Right atrium auricular region (tissue), 2 donors: ENCODE data around the gene CTBP1. TPM values are rescaled to one million over a fixed set of nuclear protein-coding genes. Genes with fewer than 3 reads are reported as not detected.

Experiments
- DNase-seq: peaks from one replicate; pipeline ENCODE4 v3.0.0-alpha.2; 2019; ENCODE audit warnings: low spot score
- H3K27ac ChIP-seq, 2 donors: fragments of 200-600 bp; sonication (generic); 1 replicate in 1 of 2; 2 replicates in 1 of 2; pipeline ENCODE4 v1.5.1; 2016 to 2019
- H3K27me3 ChIP-seq, 2 donors: fragments of 200-600 bp; sonication (generic); one replicate each; pipeline versions ENCODE4 v1.5.1 to v1.6.0; 2017 to 2019
- H3K36me3 ChIP-seq: fragments of 200-600 bp; sonication (generic); one replicate; pipeline ENCODE4 v1.5.1; 2016
- H3K4me1 ChIP-seq, 2 donors: fragments of 200-600 bp; sonication (generic); one replicate each; pipeline versions ENCODE4 v1.5.1 to v1.6.0; 2017 to 2019
- H3K4me3 ChIP-seq, 2 donors: fragments of 200-600 bp; sonication (generic); 1 replicate in 1 of 2; 2 replicates in 1 of 2; pipeline ENCODE4 v1.5.1; 2017 to 2019; ENCODE audit warnings: mild to moderate bottlenecking in 1 of 2, moderate library complexity in 1 of 2
- H3K9me3 ChIP-seq, 2 donors: fragments of 200-600 bp; sonication (generic); one replicate each; pipeline ENCODE4 v1.5.1; 2019
- CTCF ChIP-seq, 2 donors: fragments of 200-600 bp; sonication (generic); IDR thresholded peaks; one replicate each; pipeline ENCODE4 v1.5.1; 2019; ENCODE audit warnings: antibody characterized with exemption in 2 of 2
- total RNA-seq, 2 donors: library from RNA; depleted of rRNA; stranded (reverse); fragments of >200 nt; gene quantifications; one replicate each; pipeline ENCODE4 v1.1.0, GENCODE V29; 2016

CTBP1 gene
- 100 to 1,000 TPM; 104 to 140 TPM for total RNA-seq

GRCh38 chr4:1248245-1249147 lies at the start of gene CTBP1:
CTBP1 (minus strand) TSS chr4:1249130; CDS start chr4:1241331, 7,799 bp downstream.
- H3K9me3 ChIP-seq: no peaks in the 10 kb centered on the region
- peak within 1 kb of the TSS; percentile 95 to 98 for H3K27ac ChIP-seq
- H3K4me1 ChIP-seq: peaks cover 0 to 60% of the 10 kb centered on the region in 2 donors
- no peak for TF ChIP-seq CTCF (IDR thresholded peaks at IDR 0.05)
- no peaks in the 10 kb centered on the region for H3K27me3 ChIP-seq
- peak; percentile 72 for DNase-seq
- H3K4me3 ChIP-seq: peak within 1 kb of the TSS; percentile 76 to 96
- H3K36me3 ChIP-seq: no peaks in the 10 kb centered on the region

GRCh38 chr4:1298461-1298860 lies 49.5 kb upstream of the CTBP1 start:
- peaks cover 37% of the 10 kb centered on the region for H3K36me3 ChIP-seq
- no peak overlapping the region for H3K4me3 ChIP-seq
- no peak for TF ChIP-seq CTCF (IDR thresholded peaks at IDR 0.05)
- no peak overlapping the region for H3K27ac ChIP-seq
- peaks cover 0 to 37% of the 10 kb centered on the region in 2 donors for H3K4me1 ChIP-seq
- H3K27me3 ChIP-seq: no peaks in the 10 kb centered on the region
- H3K9me3 ChIP-seq: no peaks in the 10 kb centered on the region
- DNase-seq: no peak

GRCh38 chr4:1297456-1298325 lies 48.8 kb upstream of the CTBP1 start:
- no peaks in the 10 kb centered on the region for H3K9me3 ChIP-seq
- TF ChIP-seq CTCF (IDR thresholded peaks at IDR 0.05): no peak
- peaks cover 0 to 42% of the 10 kb centered on the region in 2 donors for H3K4me1 ChIP-seq
- peaks cover 37% of the 10 kb centered on the region for H3K36me3 ChIP-seq
- no peak for DNase-seq
- H3K27me3 ChIP-seq: no peaks in the 10 kb centered on the region
- peak overlapping the region in 1 of 2 donors; percentile 11 for H3K27ac ChIP-seq
- H3K4me3 ChIP-seq: no peak overlapping the region

- Histone ChIP-seq H3K4me3 (no peak overlapping the region), H3K27me3 (no peaks in the 10 kb centered on the region), H3K36me3 (peaks cover 37% of the 10 kb centered on the region), H3K4me1 (peaks cover 0 to 49% of the 10 kb centered on the region in 2 donors), H3K27ac (peak overlapping the region in 1 of 2 donors; percentile 11), H3K9me3 (no peaks in the 10 kb centered on the region)
- TF ChIP-seq CTCF (IDR thresholded peaks at IDR 0.05): no peak
- DNase-seq: no peak
These were observed 48.1 kb upstream of the CTBP1 start for GRCh38 chr4:1297023-1297395.

GRCh38 chr4:1296324-1297022 lies 47.5 kb upstream of the CTBP1 start:
- no peaks in the 10 kb centered on the region for H3K27me3 ChIP-seq
- DNase-seq: no peak
- H3K9me3 ChIP-seq: no peaks in the 10 kb centered on the region
- H3K36me3 ChIP-seq: peaks cover 37% of the 10 kb centered on the region
- H3K4me1 ChIP-seq: peaks cover 0 to 54% of the 10 kb centered on the region in 2 donors
- peak overlapping the region in 1 of 2 donors; percentile 11 for H3K27ac ChIP-seq
- H3K4me3 ChIP-seq: no peak overlapping the region
- no peak for TF ChIP-seq CTCF (IDR thresholded peaks at IDR 0.05)
